Body of pancreas (tissue), 4 donors: Measurements from ENCODE around the gene RMDN3. TPM values are rescaled to one million over a fixed set of nuclear protein-coding genes. Genes with fewer than 3 reads are reported as not detected.

Source experiments
- ATAC-seq: fragments of 150-250 bp; one replicate; pipeline ENCODE4 v1.9.1; 2016
- DNase-seq, 4 donors: peaks; one replicate each; pipeline ENCODE4 v3.0.0-alpha.2; 2019
- H3K27ac ChIP-seq, 4 donors: fragments of 200-600 bp; sonication (generic); 1 replicate in 3 of 4; 2 replicates in 1 of 4; pipeline versions ENCODE4 v1.5.1 to v1.6.1; 2016 to 2019; ENCODE audit warnings: mild to moderate bottlenecking in 1 of 4, mixed read lengths in 1 of 4, moderate library complexity in 1 of 4
- H3K27me3 ChIP-seq, 2 donors: fragments of 200-600 bp; sonication (generic); one replicate each; pipeline ENCODE4 v1.6.0; 2016; ENCODE audit warnings: mild to moderate bottlenecking in 1 of 2
- H3K36me3 ChIP-seq, 2 donors: fragments of 200-600 bp; sonication (generic); replicated peaks in 1 of 2; 2 replicates each; pipeline ENCODE4 v1.5.1; 2016; ENCODE audit warnings: low read depth in 2 of 2; ENCODE audit not compliant: insufficient read depth in 1 of 2
- H3K4me1 ChIP-seq: fragments of 200-600 bp; sonication (generic); one replicate; pipeline ENCODE4 v1.6.0; 2016
- H3K4me3 ChIP-seq, 2 donors: fragments of 200-600 bp; sonication (generic); 1 replicate in 1 of 2; 2 replicates in 1 of 2; pipeline ENCODE4 v1.5.1; 2016 to 2019
- H3K9me3 ChIP-seq, 3 donors: fragments of 200-600 bp; sonication (generic); 1 replicate in 2 of 3; 2 replicates in 1 of 3; pipeline ENCODE4 v1.5.1; 2016
- CTCF ChIP-seq, 7 experiments: fragments of 450-650 bp in 4 of 7; fragments of 200-600 bp in 3 of 7; sonication (generic) in 3 of 7; IDR thresholded peaks; one replicate each; pipeline ENCODE4 v1.5.1; 2016 to 2019; ENCODE audit warnings: antibody characterized with exemption in 7 of 7
- POLR2A ChIP-seq, 3 donors: fragments of 450-650 bp; IDR thresholded peaks; one replicate each; pipeline ENCODE4 v1.6.1; 2016; ENCODE audit warnings: antibody characterized with exemption in 3 of 3, mild to moderate bottlenecking in 2 of 3
- WGBS, 2 donors: methylation state at CpG; one replicate each; pipeline ENCODE4 v1.1.5; 2017; 5-methylcytosine and 5-hydroxymethylcytosine counted together
- intact Hi-C: fragments of 100-400 bp; cut with DNase I; formaldehyde crosslinking; loops from one replicate; pipeline ENCODE4 v1.15.1; 2023
- total RNA-seq, 2 donors: library from RNA; depleted of rRNA; stranded (reverse); fragments of >200 nt; gene quantifications; one replicate each; pipeline ENCODE4 v1.1.0, GENCODE V29; 2016

The RMDN3 gene
- total RNA-seq, 2 donors from 2014 or later = 17.6 to 23.7 TPM

GRCh38 chr15:40766906-40767837, 12.1 kb upstream of the RMDN3 start:
- no peak overlapping the region for H3K27ac ChIP-seq
- H3K27me3 ChIP-seq = no peaks in the 10 kb centered on the region
- intact Hi-C loops = no loop called here
- peaks cover 36% of the 10 kb centered on the region for H3K4me1 ChIP-seq
- no peak for DNase-seq
- WGBS, 2 donors = 91 to 92% methylated on average over 17 to 24 of the region's 32 CpGs
- no peak overlapping the region for H3K4me3 ChIP-seq
- TF ChIP-seq CTCF (IDR thresholded peaks at IDR 0.05) (no peak), POLR2A (IDR thresholded peaks at IDR 0.05) (no peak)
- H3K36me3 ChIP-seq = no peaks in the 10 kb centered on the region
- no peak for ATAC-seq
- H3K9me3 ChIP-seq = no peaks in the 10 kb centered on the region

GRCh38 chr15:40766194-40766815, 11.3 kb upstream of the RMDN3 start:
- Histone ChIP-seq H3K27me3 (no peaks in the 10 kb centered on the region), H3K36me3 (no peaks in the 10 kb centered on the region), H3K27ac (peak overlapping the region in 1 of 4 donors; percentile 91), H3K9me3 (no peaks in the 10 kb centered on the region), H3K4me1 (peaks cover 36% of the 10 kb centered on the region), H3K4me3 (no peak overlapping the region)
- ATAC-seq (no peak), DNase-seq (no peak)
- no peak for TF ChIP-seq CTCF (IDR thresholded peaks at IDR 0.05)
- 72 to 73% methylated on average over 6 to 7 of the region's 7 CpGs for WGBS, 2 donors
- intact Hi-C loops = no loop called here

- Histone ChIP-seq H3K27me3 (no peaks in the 10 kb centered on the region), H3K36me3 (no peaks in the 10 kb centered on the region), H3K4me3 (peak overlapping the region in 1 of 2 donors; percentile 18), H3K4me1 (peaks cover 36% of the 10 kb centered on the region), H3K9me3 (no peaks in the 10 kb centered on the region), H3K27ac (peak overlapping the region; percentile 72 to 94 (median 86))
- no peak for TF ChIP-seq CTCF (IDR thresholded peaks at IDR 0.05)
- no peak for TF ChIP-seq POLR2A (IDR thresholded peaks at IDR 0.05)
- DNase-seq (no peak), ATAC-seq (no peak)
- intact Hi-C loops = no loop called here
- 8 to 14% methylated on average over 6 to 8 of the region's 8 CpGs for WGBS, 2 donors
Measured at GRCh38 chr15:40764629-40765103, 9.6 kb upstream of the RMDN3 start.

GRCh38 chr15:40763801-40764628, 9.0 kb upstream of the RMDN3 start, which contains the start of gene GCHFR:
GCHFR (plus strand) TSS chr15:40764068; CDS start chr15:40764181, 113 bp downstream.
- TF ChIP-seq POLR2A (IDR thresholded peaks at IDR 0.05) = peak; percentile 37 to 67 (median 62)
- TF ChIP-seq CTCF (IDR thresholded peaks at IDR 0.05) = peak in 6 of 7 experiments; percentile 32 to 52 (median 42)
- intact Hi-C loops = no loop called here
- Histone ChIP-seq H3K36me3 (no peaks in the 10 kb centered on the region), H3K4me3 (peak within 1 kb of the TSS; percentile 18 to 20), H3K4me1 (peaks cover 36% of the 10 kb centered on the region), H3K27ac (peak within 1 kb of the TSS; percentile 72 to 94 (median 86)), H3K9me3 (no peaks in the 10 kb centered on the region), H3K27me3 (no peaks in the 10 kb centered on the region)
- ATAC-seq (peak; percentile 79), DNase-seq (peak; percentile 77 to 85 (median 82))
- WGBS, 2 donors = 0 to 1% methylated on average over 11 to 75 of the region's 75 CpGs
